Dermis lymphatic vessel endothelial cell (primary cell): ENCODE results near the gene APOL1. TPM values are rescaled to one million over a fixed set of nuclear protein-coding genes. Genes with fewer than 3 reads are reported as not detected.

Experiments
- total RNA-seq: library from RNA; depleted of rRNA; stranded (reverse); fragments of >200 nt; gene quantifications from 2 replicates; pipeline ENCODE4 v1.2.1, GENCODE V29; 2014

APOL1 gene
- total RNA-seq, result 0.34 and 1.5 TPM in 2 replicates

GRCh38 chr22:36252754-36253522 lies at the start of gene APOL1:
Gene APOL1 (plus strand): TSS chr22:36253133. CDS start chr22:36254956, 1,823 bp downstream.

GRCh38 chr22:36239401-36240171 lies 13.3 kb upstream of the APOL1 start, which contains the start of gene APOL2:
Gene APOL2 (minus strand): TSS chr22:36239527. CDS start chr22:36233162, 6,365 bp downstream.

Other genes starting within 250 kb of the APOL1 start
- gene RBFOX2, start 224.3 kb upstream of the APOL1 start, total RNA-seq, result 85.9 and 106 TPM in 2 replicates
- 128 and 159 TPM in 2 replicates for gene APOL3, start 92.4 kb upstream of the APOL1 start, total RNA-seq
- gene APOL4, start 51.3 kb upstream of the APOL1 start, total RNA-seq, result 2.7 and 7.0 TPM in 2 replicates
- gene APOL2, start 13.6 kb upstream of the APOL1 start, total RNA-seq, result 32.6 and 42.8 TPM in 2 replicates
- 451 and 492 TPM in 2 replicates for gene MYH9, start 134.8 kb downstream of the APOL1 start, total RNA-seq
- 17.3 and 18.7 TPM in 2 replicates for gene TXN2, start 228.5 kb downstream of the APOL1 start, total RNA-seq